ENCODE measurements around the gene UBE2G1. TPM values are rescaled to one million over a fixed set of nuclear protein-coding genes. Genes with fewer than 3 reads are reported as not detected.

The UBE2G1 gene
- total and polyA plus RNA-seq, 2 of the 8 experiments (the other 6 are each of a cell fraction or from before 2014, with no cell fraction given), result 73.9 to 170 TPM

DNA sequence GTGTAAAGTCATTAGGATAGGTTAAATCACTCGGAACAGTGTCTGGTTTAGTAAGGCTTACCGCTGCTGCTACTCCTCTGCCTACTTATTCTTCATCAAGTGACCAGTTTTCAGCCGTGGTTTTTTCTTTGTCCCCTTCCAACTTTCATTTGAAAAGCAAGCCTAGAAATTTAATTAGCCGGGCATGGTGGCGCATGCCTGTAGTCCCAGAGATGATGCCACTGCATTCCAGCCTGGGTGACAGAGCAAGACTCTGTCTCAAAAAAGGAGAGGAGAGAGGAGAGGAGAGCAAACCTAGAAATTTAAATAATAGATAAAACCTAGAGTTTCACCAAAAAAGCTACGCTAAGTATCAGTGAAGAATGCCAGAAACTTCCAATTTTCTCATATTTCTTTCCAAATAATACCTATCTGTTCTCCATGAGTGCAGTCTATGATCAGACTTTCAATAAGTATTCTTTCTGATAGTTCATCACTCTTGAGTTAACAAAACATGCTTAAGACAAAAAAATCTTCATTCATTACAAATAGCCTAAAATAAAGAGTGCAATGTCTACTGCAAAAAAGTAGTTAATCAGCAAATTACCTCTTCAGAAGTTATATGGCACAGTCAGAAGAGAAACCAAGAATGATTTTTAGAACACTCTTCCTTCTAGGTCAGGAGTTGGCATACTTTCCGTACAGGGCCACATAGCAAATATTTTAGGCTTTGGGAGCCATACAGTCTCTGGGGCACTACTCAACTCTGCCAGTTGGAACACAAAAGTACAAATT lies 117.8 kb downstream of the UBE2G1 start:
- no peak for FAIRE-seq
- H3K4me1 ChIP-seq (replicated peaks in 1 of 4; ENCODE audit: control insufficient read depth in 3 of 4, insufficient read depth in 4 of 4, low read length in 3 of 4), result peaks cover 0 to 15% (median 10%) of the 10 kb centered on the region in 4 experiments; a peak in 5 of 7 replicates
- H3K4me3 ChIP-seq (ENCODE audit: extremely low read depth in 1 of 4, insufficient read depth in 2 of 4, low read depth in 3 of 4, low read length in 4 of 4), result no peak overlapping the region
- H3K9me3 ChIP-seq (ENCODE audit: insufficient read depth in 2 of 2, low read depth in 1 of 2, low read length in 1 of 2), result no peaks in the 10 kb centered on the region
- no peak overlapping the region for H3K14ac ChIP-seq (ENCODE audit: insufficient read length)
- no peak overlapping the region for H3K27ac ChIP-seq (ENCODE audit: low read depth, low read length)
- no peak overlapping the region for H2AFZ ChIP-seq (ENCODE audit: low read length)
- H2BK12ac ChIP-seq (ENCODE audit: low read depth, low read length), result no peak overlapping the region
- no peak overlapping the region for H3K23ac ChIP-seq (ENCODE audit: insufficient read length)
- 0 out of 4 replicates have a peak overlapping the region, but pooled peaks of 1 of the 2 experiments have one; percentile 23 for H3K4me2 ChIP-seq (ENCODE audit: insufficient read depth in 1 of 2, low read depth in 2 of 2, low read length in 2 of 2)
- no peak overlapping the region for H4K5ac ChIP-seq (ENCODE audit: insufficient read length, low read depth, low read length)
- no peak overlapping the region for H3K56ac ChIP-seq (replicated peaks; ENCODE audit: insufficient read length, low read depth, low read length)
- H2BK5ac ChIP-seq (ENCODE audit: low read depth, low read length), result no peak overlapping the region
- no peaks in the 10 kb centered on the region for H3K27me3 ChIP-seq (replicated peaks in 1 of 4; ENCODE audit: control insufficient read depth in 3 of 4, extremely low read depth in 1 of 4, insufficient read depth in 3 of 4, low read length in 3 of 4)
- no peak overlapping the region for H3K4ac ChIP-seq (replicated peaks; ENCODE audit: insufficient read length, low read depth, low read length)
- H4K8ac ChIP-seq (ENCODE audit: extremely low read depth, insufficient read depth, low read length), result no peak overlapping the region; the same call in 1 of the 2 replicates
- H3K79me2 ChIP-seq (ENCODE audit: control insufficient read depth in 1 of 2, insufficient read depth in 2 of 2, low read length in 2 of 2), result peaks cover 21 to 94% of the 10 kb centered on the region in 2 experiments
- H2BK15ac ChIP-seq (ENCODE audit: low read length), result no peak overlapping the region
- no peak overlapping the region for H4K91ac ChIP-seq (replicated peaks; ENCODE audit: insufficient read length, low read length)
- H4K20me1 ChIP-seq (replicated peaks in 1 of 2; ENCODE audit: control insufficient read depth in 1 of 2, insufficient read depth in 2 of 2, low read length in 2 of 2), result peaks cover 25 to 30% of the 10 kb centered on the region in 2 experiments
- no peaks in the 10 kb centered on the region for H3K36me3 ChIP-seq (ENCODE audit: control insufficient read depth in 2 of 4, insufficient read depth in 4 of 4, low read length in 3 of 4)
- TF ChIP-seq TBP (IDR thresholded peaks at IDR 0.05; ENCODE audit: low read depth, low read length), result no peak
- TF ChIP-seq EZH2 (IDR thresholded peaks at IDR 0.05; ENCODE audit: low read depth, low read length, severe bottlenecking), result no peak
- no peak for TF ChIP-seq RAD21 (IDR thresholded peaks at IDR 0.05 in 1 of 2, conservative IDR thresholded peaks at IDR 0.05 in 1 of 2; ENCODE audit: low read depth in 2 of 2, low read length in 2 of 2)
- TF ChIP-seq POLR2A (IDR thresholded peaks at IDR 0.05; ENCODE audit: control extremely low read depth in 1 of 2, low read depth in 2 of 2, low read length in 2 of 2), result no peak
- no peak overlapping the region for H2AK5ac ChIP-seq (ENCODE audit: low read depth, low read length)
- H2BK20ac ChIP-seq (ENCODE audit: low read length), result no peak overlapping the region
- no peak for DNase-seq (ENCODE audit: low read depth in 1 of 2, low spot score in 2 of 2)
- POLR2A ChIA-PET (ENCODE audit: partially characterized antibody), result interaction anchor here (1.0 to 2.9 kb wide), 6 partner anchors 8 to 33 kb away, joined by 3 to 13 read pairs (median 6); partner anchors contain the start of gene ANKFY1
- CTCF ChIA-PET (ENCODE audit: partially characterized antibody), result interaction anchor here (0.5 to 6.0 kb wide), 17 partner anchors 9 to 318 kb away, joined by 3 to 89 read pairs (median 4); no protein-coding TSS in a partner anchor
- no peak overlapping the region for H3K18ac ChIP-seq (ENCODE audit: extremely low read depth, low read length)
- peaks cover 27% of the 10 kb centered on the region for H3K79me1 ChIP-seq (ENCODE audit: low read depth, low read length)
- H3K23me2 ChIP-seq (ENCODE audit: low read depth, low read length), result peaks cover 3% of the 10 kb centered on the region; the same call in 1 of the 2 replicates
- WGBS, 2 experiments (ENCODE audit: extremely low coverage in 1 of 2, insufficient coverage in 1 of 2, insufficient read length in 1 of 2, insufficient replicate concordance in 2 of 2, low coverage in 1 of 2, low lambda C conversion rate in 2 of 2, missing lambda C conversion rate in 1 of 2), result 84% methylated on average over 7 of the region's 7 CpGs; no CpG with 5 or more reads in 1 of the 2 experiments
- no peak overlapping the region; a peak in 1 of 7 replicates for H3K9ac ChIP-seq (replicated peaks in 1 of 4; ENCODE audit: extremely low read depth in 1 of 4, low read depth in 3 of 4, low read length in 3 of 4)
- H2BK120ac ChIP-seq (replicated peaks; ENCODE audit: low read depth, low read length), result no peak overlapping the region

Measured in H1 (cell line).